WI38 (cell line): Measurements from ENCODE around the gene SRP14.

ENCODE experiments used
- H3K4me3 ChIP-seq: 2 replicates; pipeline ENCODE4 v1.5.1; 2011; ENCODE audit warnings: low read depth, mild to moderate bottlenecking, control low read depth, low read length
- TF ChIP-seq, protein P1 (sequence below): IDR thresholded peaks from 2 replicates; pipeline ENCODE4 v1.5.1; 2012; ENCODE audit warnings: low read depth, mild to moderate bottlenecking, control low read depth, low read length

The SRP14 gene

DNA sequence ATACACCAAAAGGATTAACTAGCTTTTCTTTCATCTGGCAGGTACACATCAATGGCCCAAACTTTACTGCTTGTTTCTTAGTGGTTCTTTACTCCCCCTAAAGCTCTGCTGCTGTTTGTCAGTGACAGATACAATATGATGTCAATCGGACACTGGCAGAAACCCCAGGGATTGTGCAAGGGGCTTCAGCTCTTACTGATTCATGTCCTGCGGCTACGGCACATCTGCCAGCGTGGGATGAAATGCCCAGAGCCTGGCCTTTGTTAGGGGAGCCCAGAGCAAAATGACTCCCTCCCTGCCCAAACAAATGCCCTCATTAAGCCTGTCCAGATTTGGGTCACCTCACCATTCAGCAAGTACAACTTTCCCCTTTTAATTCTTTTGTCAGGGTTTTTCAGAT is 28.3 kb downstream of the SRP14 start:
- H3K4me3 ChIP-seq: no peak overlapping the region
- TF ChIP-seq, protein P1, sequence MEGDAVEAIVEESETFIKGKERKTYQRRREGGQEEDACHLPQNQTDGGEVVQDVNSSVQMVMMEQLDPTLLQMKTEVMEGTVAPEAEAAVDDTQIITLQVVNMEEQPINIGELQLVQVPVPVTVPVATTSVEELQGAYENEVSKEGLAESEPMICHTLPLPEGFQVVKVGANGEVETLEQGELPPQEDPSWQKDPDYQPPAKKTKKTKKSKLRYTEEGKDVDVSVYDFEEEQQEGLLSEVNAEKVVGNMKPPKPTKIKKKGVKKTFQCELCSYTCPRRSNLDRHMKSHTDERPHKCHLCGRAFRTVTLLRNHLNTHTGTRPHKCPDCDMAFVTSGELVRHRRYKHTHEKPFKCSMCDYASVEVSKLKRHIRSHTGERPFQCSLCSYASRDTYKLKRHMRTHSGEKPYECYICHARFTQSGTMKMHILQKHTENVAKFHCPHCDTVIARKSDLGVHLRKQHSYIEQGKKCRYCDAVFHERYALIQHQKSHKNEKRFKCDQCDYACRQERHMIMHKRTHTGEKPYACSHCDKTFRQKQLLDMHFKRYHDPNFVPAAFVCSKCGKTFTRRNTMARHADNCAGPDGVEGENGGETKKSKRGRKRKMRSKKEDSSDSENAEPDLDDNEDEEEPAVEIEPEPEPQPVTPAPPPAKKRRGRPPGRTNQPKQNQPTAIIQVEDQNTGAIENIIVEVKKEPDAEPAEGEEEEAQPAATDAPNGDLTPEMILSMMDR: no peak

DNA sequence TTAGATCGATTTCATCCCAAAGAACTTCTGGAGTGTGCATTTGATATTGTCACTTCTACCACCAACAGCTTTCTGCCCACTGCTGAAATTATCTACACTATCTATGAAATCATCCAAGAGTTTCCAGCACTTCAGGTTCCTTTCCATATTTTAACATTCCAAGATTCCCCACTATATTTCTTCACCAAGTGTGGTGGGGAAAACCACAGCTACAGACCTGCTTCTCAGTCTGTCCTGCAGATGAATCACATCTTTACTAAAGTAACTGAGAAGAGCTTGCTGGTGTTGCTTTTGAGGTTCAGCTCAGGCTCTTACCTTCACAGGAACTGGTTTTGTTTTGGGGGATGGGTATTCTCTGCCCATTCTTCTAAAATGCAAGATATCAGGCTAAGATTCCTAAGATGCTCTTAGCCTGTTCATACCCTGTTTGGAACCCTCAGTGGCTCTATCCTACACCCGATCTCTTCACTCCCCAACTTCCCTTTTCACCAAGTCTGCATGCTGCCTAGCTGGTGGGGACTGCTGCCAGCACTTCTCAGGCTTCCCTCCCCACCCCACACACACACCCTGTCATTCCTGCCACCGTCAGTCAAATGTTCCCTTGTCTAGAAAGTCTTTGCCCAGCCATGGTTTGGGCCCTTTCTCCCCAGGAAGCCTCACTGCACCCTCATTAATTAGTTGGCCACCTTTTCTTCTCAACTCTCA is 30.8 kb downstream of the SRP14 start:
- TF ChIP-seq, protein P1: no peak
- no peak overlapping the region for H3K4me3 ChIP-seq

DNA sequence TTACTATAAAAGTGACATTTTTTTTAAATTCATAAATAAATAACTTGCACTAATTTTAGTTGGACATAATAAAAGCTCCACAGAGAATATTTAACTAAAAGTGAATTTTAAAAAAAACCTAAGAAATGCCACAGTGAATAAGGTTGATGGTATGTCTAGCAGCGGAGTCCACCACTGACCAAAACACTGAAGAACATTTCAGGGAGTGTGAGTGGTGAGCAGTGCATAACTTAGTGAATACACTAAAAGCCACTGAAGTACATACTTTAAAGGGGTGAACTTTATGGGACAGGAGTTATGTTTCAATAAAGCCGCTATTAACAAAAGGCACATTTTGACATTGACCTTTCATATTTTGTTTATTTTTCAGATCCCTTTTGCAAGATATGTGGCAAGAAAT is 32.3 kb downstream of the SRP14 start:
- H3K4me3 ChIP-seq: no peak overlapping the region
- TF ChIP-seq, protein P1: no peak

DNA sequence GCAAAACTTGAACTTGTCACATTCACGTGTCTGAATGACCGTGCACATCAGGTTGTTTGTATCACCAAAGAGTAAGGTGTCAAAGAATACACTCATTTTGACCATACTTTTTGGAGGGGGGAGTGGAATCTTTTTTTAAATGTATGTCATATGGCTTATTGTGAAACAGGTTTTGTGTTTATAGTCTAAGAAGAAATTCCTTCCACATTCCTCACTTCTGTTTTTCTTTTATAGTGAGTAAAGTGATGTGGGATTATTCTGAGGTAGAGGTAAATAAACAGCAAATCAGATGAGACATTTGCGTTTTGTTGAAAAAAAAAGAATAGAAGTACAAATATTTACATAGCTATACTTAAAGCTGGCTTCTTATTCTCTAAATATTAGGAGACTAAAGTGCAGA is 33.0 kb downstream of the SRP14 start:
- H3K4me3 ChIP-seq: no peak overlapping the region
- TF ChIP-seq, protein P1: no peak

DNA sequence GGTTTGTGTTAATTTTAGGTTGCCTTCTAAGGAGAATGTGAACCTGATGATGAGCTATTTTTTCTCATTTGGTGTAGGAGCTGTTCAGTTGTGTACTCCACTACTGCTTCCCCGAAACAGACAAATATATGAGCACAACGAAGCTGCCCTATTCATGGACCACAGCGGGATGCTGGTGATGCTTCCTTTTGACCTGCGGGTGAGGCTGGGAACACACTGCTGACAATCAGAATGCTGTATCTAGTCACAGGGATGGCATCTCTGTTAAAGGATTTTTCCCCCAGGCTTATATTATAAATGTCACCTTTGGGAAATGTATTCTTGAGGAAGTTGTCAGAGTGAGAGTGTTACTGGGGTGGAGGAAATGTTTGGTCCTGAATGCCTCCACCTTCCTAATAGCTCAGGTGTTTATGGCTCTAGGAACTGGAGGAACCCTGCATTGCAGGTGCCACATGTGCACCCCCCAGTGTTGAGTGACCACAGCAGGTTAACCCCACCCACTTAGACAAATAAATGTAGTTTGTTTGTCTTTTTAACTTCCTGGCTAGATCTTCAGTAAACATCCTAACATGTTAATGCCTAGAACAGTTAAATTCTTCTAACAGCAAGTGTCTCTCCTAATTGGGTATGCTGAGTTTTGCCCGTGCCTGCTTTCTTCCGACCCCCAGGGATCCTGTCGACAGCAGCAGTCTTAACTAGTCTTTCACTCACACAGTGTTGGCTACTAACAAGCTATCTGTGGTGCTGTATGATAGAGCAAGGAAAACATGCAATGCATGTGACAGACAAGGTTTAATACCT is 35.7 kb downstream of the SRP14 start:
- TF ChIP-seq, protein P1: no peak
- H3K4me3 ChIP-seq: no peak overlapping the region

DNA sequence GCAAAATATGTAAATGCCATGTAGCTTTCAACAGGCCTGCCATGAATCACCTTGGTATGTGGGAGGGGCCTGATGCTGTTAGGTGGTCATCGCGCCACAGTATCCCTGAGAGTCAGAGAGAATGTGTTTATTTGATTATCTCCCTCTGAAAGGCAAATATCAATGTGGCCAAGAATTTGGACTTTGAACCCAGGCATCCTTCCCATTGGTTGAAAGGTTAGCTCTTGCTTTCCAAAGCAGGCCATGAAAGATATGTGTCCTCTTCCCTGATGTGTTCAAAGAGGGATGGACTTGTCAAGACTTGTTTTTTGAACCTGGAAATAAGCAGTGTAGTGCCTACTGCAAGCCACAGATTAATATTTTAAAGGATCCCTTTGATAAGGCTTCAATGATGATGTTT is 36.7 kb downstream of the SRP14 start:
- TF ChIP-seq, protein P1: no peak
- H3K4me3 ChIP-seq: no peak overlapping the region

DNA sequence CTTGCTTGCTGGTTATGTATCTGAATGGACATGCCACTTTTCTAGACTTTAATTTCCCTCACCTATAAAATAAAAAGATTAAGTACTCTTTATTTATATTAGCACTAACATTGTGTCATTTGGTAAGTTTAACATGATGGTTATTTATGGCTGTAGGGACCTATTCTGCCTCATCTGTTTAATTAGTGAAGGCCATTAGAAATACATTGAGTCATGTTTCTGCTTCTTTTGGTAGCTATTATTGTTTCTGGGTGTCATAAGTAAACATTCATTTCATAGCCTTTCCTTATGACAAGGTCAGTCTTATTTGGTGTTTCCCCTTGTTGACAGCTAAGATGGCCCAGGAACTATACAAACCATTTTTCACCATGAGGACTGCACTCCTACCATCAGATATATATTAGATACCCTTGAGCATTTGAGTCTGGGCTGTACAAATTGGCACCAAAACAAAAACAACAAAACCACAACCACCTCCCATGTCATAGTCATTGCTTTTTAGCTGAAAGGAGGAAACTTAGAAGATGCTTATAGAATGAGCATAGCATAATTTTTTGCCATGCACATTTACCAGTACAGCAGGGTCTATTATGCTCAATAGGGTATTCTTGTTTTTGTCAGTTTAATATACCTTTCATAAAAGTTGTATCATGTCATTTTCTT is 39.3 kb downstream of the SRP14 start:
- TF ChIP-seq, protein P1: no peak
- H3K4me3 ChIP-seq: no peak overlapping the region
